K562 (cell line): ENCODE measurements around the gene PRTN3. TPM values are rescaled to one million over a fixed set of nuclear protein-coding genes. Genes with fewer than 3 reads are reported as not detected.

ENCODE experiments used
- ARID2 ChIP-seq: fragments of 450-650 bp; IDR thresholded peaks from 2 replicates; pipeline ENCODE4 v1.6.1; 2017; ENCODE audit warnings: antibody characterized with exemption, mild to moderate bottlenecking
- CCNT2 ChIP-seq: IDR thresholded peaks from 2 replicates; pipeline ENCODE4 v1.6.1; 2011; ENCODE audit warnings: borderline replicate concordance, low read depth, mild to moderate bottlenecking, moderate library complexity, mixed read lengths, low read length; ENCODE audit not compliant: insufficient read length; ENCODE audit errors: extremely low read depth
- IRF1 ChIP-seq: sonication (generic); formaldehyde crosslinking; IDR thresholded peaks from 2 replicates; pipeline ENCODE4 v1.8.0; 2022; ENCODE audit warnings: missing genetic modification reagents, mild to moderate bottlenecking, borderline replicate concordance
- MGA ChIP-seq: fragments of 450-650 bp; IDR thresholded peaks from 2 replicates; pipeline ENCODE4 v1.6.1; 2016; ENCODE audit warnings: mild to moderate bottlenecking, moderate library complexity
- POLR2G ChIP-seq: fragments of 200-400 bp; formaldehyde crosslinking; IDR thresholded peaks from 2 replicates; pipeline ENCODE4 v1.6.1; 2017; ENCODE audit warnings: low read depth, mild to moderate bottlenecking, antibody characterized with exemption, low read length, moderate library complexity
- PRDM10 ChIP-seq: fragments of 450-650 bp; IDR thresholded peaks from 2 replicates; pipeline ENCODE4 v1.6.1; 2018; ENCODE audit not compliant: partially characterized antibody
- PRPF4 ChIP-seq: fragments of 200-400 bp; formaldehyde crosslinking; IDR thresholded peaks from one replicate; pipeline ENCODE4 v1.6.1; 2017; ENCODE audit warnings: low read length, low read depth, mild to moderate bottlenecking; ENCODE audit not compliant: insufficient read depth, poor library complexity, severe bottlenecking
- RBFOX2 ChIP-seq: fragments of 200-400 bp; formaldehyde crosslinking; IDR thresholded peaks from 2 replicates; pipeline ENCODE4 v1.6.1; 2017; ENCODE audit warnings: low read depth, mild to moderate bottlenecking, low read length, moderate library complexity
- RBM22 ChIP-seq: fragments of 200-400 bp; formaldehyde crosslinking; IDR thresholded peaks from 2 replicates; pipeline ENCODE4 v1.6.1; 2018; ENCODE audit warnings: low read length, low read depth; ENCODE audit not compliant: poor library complexity, severe bottlenecking
- ZNF133 ChIP-seq: fragments of 250-450 bp; sonication (Bioruptor Pico); IDR thresholded peaks from 2 replicates; pipeline ENCODE4 v1.4.0; 2020; ENCODE audit warnings: mild to moderate bottlenecking
- polyA plus RNA-seq, 8 experiments: library from polyadenylated mRNA; depleted of rRNA in 4 of 8; stranded (reverse) in 5 of 8; unstranded in 3 of 8; fragments of >200 nt; fragmentation: Nextera tagmentation in 2 of 8; fragmentation: Illumina TruSeq in 1 of 8; extraction: Ambion mirVana in 2 of 8; extraction: Trizol in 1 of 8; gene quantifications; 2 replicates each; pipeline versions ENCODE4 v1.2.1 to v1.2.3, GENCODE V29; 2011 to 2014; ENCODE audit warnings: inconsistent platforms in 1 of 8, missing spikeins in 1 of 8
- total RNA-seq, 7 experiments: library from RNA; depleted of rRNA in 6 of 7; stranded (reverse); fragments of >200 nt in 6 of 7; fragmentation: Illumina TruSeq in 2 of 7; extraction: Trizol in 2 of 7; gene quantifications; 2 replicates each; pipeline versions ENCODE4 v1.2.1 to v1.2.3, GENCODE V29; 2011 to 2021; ENCODE audit warnings: low replicate concordance in 1 of 7

Gene PRTN3
- total and polyA plus RNA-seq, 9 of the 15 experiments (the other 6 are each of a cell fraction or from before 2014, with no cell fraction given): 0.14 to 0.86 (median 0.43) TPM; not detected in 3

GRCh38 chr19:885536-886224 lies 44.9 kb downstream of the PRTN3 start (continued):
- TF ChIP-seq IRF1 (CRISPR knock-in tag) (no peak), MGA (no peak), CCNT2 (peak; percentile 13), RBFOX2 (0 out of 2 replicates have a peak, but pooled peaks have one; percentile 35), ZNF133 (no peak), POLR2G (peak; percentile 41; the same call in 1 of the 2 replicates), ARID2 (no peak), PRPF4 (no peak), PRDM10 (no peak), RBM22 (no peak)
